Smooth muscle cell of trachea (primary cell): ENCODE measurements around the gene MSI2. TPM values are rescaled to one million over a fixed set of nuclear protein-coding genes. Genes with fewer than 3 reads are reported as not detected.

Experiments used
- total RNA-seq: library from RNA; depleted of rRNA; stranded (reverse); fragments of >200 nt; gene quantifications from 2 replicates; pipeline ENCODE4 v1.2.1, GENCODE V29; 2014

The MSI2 gene
- 13.7 and 25.3 TPM in 2 replicates for total RNA-seq

GRCh38 chr17:57255776-57256681 is at the start of gene MSI2:
Gene MSI2, plus strand, starts transcription at chr17:57256523. Its CDS starts 220 bp downstream, at chr17:57256743.

Other genes starting within 250 kb of the MSI2 start
- gene AKAP1, start 171.3 kb upstream of the MSI2 start, total RNA-seq: 10.9 and 13.2 TPM in 2 replicates